ENCODE results near the gene ARHGAP25. TPM values are rescaled to one million over a fixed set of nuclear protein-coding genes. Genes with fewer than 3 reads are reported as not detected.

ARHGAP25 gene
- total RNA-seq, 1 experiment from 2014 or later, result 0.27 TPM

DNA sequence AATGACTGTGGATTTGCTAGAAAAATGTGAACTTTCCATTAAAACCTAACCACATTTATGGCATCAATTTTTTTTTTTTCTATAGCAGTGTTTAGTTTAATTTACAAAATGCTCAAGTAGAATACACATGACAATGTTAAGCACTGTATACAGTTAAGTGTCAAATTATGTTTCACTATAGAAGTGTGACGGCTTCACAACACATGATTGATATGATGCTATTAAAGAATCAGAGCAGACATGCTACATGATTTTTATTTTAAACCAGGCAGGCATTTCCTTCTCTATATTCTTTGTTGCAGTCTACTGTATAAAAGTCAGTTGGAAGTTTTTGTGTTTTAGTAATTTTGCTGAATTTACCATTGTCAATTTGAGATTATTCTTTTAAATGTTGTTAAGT is 47.6 kb upstream of the ARHGAP25 start:
- RAD21 ChIA-PET (ENCODE audit: low non-redundant PET in 1 of 2, low total read pairs in 2 of 2, uncharacterized antibody in 2 of 2, unreplicated experiment in 2 of 2), result no interaction called here
- ATAC-seq (no peak), DNase-seq (ENCODE audit: low read depth, low spot score) (no peak)
- BruUV-seq (replicated peaks), result no TSS peak
- H3K79me2 ChIP-seq (ENCODE audit: insufficient read depth, low read length), result no peaks in the 10 kb centered on the region
- no peak overlapping the region for H3K4me2 ChIP-seq (ENCODE audit: low read length)
- H3K4me1 ChIP-seq (ENCODE audit: control insufficient read depth in 1 of 2, insufficient read depth in 2 of 2, low read length in 2 of 2), result no peaks in the 10 kb centered on the region
- intact Hi-C loops (cut with micrococcal nuclease), result no loop called here
- CTCF ChIA-PET, result interaction anchor here (1.2 kb wide), 1 partner anchor 22 kb away, joined by 3 read pairs; no protein-coding TSS in a partner anchor
- POLR2A ChIA-PET, result no interaction called here
- no peaks in the 10 kb centered on the region for H3K27me3 ChIP-seq (ENCODE audit: insufficient read depth, low read length)
- H3K4me3 ChIP-seq (replicated peaks in 1 of 2; ENCODE audit: low read depth in 1 of 2, low read length in 2 of 2), result no peak overlapping the region
- TF ChIP-seq ELF1 (IDR thresholded peaks at IDR 0.05; ENCODE audit: borderline replicate concordance, low read depth) (no peak), SRF (IDR thresholded peaks at IDR 0.05; ENCODE audit: low read depth) (no peak), FOSL1 (IDR thresholded peaks at IDR 0.05; ENCODE audit: low read depth) (no peak), POLR2A (IDR thresholded peaks at IDR 0.05; ENCODE audit: borderline replicate concordance, extremely low read depth, insufficient read depth, insufficient read length) (no peak), EGR1 (IDR thresholded peaks at IDR 0.05; ENCODE audit: low read depth) (no peak), YY1 (IDR thresholded peaks at IDR 0.05; ENCODE audit: extremely low read depth, insufficient replicate concordance, low read depth, low read length) (no peak), JUND (IDR thresholded peaks at IDR 0.05) (no peak), EZH2 (IDR thresholded peaks at IDR 0.05) (no peak), CBX3 (IDR thresholded peaks at IDR 0.05; ENCODE audit: low read depth) (no peak), SP1 (IDR thresholded peaks at IDR 0.05; ENCODE audit: low read depth) (no peak), RAD21 (IDR thresholded peaks at IDR 0.05; ENCODE audit: low read depth) (no peak), EZH2phosphoT487 (IDR thresholded peaks at IDR 0.05; ENCODE audit: borderline replicate concordance) (no peak), TCF7L2 (IDR thresholded peaks at IDR 0.05; ENCODE audit: borderline replicate concordance, extremely low read depth, insufficient read depth, insufficient read length) (no peak), POLR2AphosphoS5 (IDR thresholded peaks at IDR 0.05; ENCODE audit: low read depth, low read length) (no peak)
- TF ChIP-seq, protein P1, sequence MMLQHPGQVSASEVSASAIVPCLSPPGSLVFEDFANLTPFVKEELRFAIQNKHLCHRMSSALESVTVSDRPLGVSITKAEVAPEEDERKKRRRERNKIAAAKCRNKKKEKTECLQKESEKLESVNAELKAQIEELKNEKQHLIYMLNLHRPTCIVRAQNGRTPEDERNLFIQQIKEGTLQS (IDR thresholded peaks at IDR 0.05), result no peak
- TF ChIP-seq, protein P2, sequence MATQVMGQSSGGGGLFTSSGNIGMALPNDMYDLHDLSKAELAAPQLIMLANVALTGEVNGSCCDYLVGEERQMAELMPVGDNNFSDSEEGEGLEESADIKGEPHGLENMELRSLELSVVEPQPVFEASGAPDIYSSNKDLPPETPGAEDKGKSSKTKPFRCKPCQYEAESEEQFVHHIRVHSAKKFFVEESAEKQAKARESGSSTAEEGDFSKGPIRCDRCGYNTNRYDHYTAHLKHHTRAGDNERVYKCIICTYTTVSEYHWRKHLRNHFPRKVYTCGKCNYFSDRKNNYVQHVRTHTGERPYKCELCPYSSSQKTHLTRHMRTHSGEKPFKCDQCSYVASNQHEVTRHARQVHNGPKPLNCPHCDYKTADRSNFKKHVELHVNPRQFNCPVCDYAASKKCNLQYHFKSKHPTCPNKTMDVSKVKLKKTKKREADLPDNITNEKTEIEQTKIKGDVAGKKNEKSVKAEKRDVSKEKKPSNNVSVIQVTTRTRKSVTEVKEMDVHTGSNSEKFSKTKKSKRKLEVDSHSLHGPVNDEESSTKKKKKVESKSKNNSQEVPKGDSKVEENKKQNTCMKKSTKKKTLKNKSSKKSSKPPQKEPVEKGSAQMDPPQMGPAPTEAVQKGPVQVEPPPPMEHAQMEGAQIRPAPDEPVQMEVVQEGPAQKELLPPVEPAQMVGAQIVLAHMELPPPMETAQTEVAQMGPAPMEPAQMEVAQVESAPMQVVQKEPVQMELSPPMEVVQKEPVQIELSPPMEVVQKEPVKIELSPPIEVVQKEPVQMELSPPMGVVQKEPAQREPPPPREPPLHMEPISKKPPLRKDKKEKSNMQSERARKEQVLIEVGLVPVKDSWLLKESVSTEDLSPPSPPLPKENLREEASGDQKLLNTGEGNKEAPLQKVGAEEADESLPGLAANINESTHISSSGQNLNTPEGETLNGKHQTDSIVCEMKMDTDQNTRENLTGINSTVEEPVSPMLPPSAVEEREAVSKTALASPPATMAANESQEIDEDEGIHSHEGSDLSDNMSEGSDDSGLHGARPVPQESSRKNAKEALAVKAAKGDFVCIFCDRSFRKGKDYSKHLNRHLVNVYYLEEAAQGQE (IDR thresholded peaks at IDR 0.05; ENCODE audit: low read depth), result no peak
- TF ChIP-seq, protein P3, sequence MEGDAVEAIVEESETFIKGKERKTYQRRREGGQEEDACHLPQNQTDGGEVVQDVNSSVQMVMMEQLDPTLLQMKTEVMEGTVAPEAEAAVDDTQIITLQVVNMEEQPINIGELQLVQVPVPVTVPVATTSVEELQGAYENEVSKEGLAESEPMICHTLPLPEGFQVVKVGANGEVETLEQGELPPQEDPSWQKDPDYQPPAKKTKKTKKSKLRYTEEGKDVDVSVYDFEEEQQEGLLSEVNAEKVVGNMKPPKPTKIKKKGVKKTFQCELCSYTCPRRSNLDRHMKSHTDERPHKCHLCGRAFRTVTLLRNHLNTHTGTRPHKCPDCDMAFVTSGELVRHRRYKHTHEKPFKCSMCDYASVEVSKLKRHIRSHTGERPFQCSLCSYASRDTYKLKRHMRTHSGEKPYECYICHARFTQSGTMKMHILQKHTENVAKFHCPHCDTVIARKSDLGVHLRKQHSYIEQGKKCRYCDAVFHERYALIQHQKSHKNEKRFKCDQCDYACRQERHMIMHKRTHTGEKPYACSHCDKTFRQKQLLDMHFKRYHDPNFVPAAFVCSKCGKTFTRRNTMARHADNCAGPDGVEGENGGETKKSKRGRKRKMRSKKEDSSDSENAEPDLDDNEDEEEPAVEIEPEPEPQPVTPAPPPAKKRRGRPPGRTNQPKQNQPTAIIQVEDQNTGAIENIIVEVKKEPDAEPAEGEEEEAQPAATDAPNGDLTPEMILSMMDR (IDR thresholded peaks at IDR 0.05 in 2 of 3, conservative IDR thresholded peaks at IDR 0.05 in 1 of 3; ENCODE audit: borderline replicate concordance in 1 of 3, insufficient read depth in 1 of 3, low read depth in 2 of 3, low read length in 2 of 3), result no peak
- no peaks in the 10 kb centered on the region for H4K20me1 ChIP-seq (ENCODE audit: insufficient read depth)
- no peak overlapping the region for H3K9ac ChIP-seq (ENCODE audit: low read length)
- H3K27ac ChIP-seq (ENCODE audit: low read depth, low read length), result no peak overlapping the region
- H3K9me3 ChIP-seq (ENCODE audit: control insufficient read depth in 1 of 2, insufficient read depth in 1 of 2, low read depth in 1 of 2, low read length in 2 of 2), result no peaks in the 10 kb centered on the region
- H3K36me3 ChIP-seq (ENCODE audit: control insufficient read depth in 1 of 2, insufficient read depth in 2 of 2, low read length in 2 of 2), result no peaks in the 10 kb centered on the region
- H3K9me2 ChIP-seq (ENCODE audit: insufficient read depth), result no peaks in the 10 kb centered on the region
- no peak overlapping the region for H2AFZ ChIP-seq (ENCODE audit: low read depth, low read length, poor library complexity, severe bottlenecking)
